HG02970 (cell line): ENCODE data around the gene C1orf232.

Experiments used
- ATAC-seq: cut with Tn5 transposase; IDR thresholded peaks from one replicate; pipeline ENCODE4 v1.9.1; 2021; ENCODE audit warnings: mild to moderate bottlenecking, moderate library complexity, moderate number of reproducible peaks; ENCODE audit not compliant: unreplicated experiment, low FRiP score

The C1orf232 gene

GRCh38 chr1:26125946-26126320, 42.8 kb downstream of the C1orf232 start:
- ATAC-seq = no peak

DNA sequence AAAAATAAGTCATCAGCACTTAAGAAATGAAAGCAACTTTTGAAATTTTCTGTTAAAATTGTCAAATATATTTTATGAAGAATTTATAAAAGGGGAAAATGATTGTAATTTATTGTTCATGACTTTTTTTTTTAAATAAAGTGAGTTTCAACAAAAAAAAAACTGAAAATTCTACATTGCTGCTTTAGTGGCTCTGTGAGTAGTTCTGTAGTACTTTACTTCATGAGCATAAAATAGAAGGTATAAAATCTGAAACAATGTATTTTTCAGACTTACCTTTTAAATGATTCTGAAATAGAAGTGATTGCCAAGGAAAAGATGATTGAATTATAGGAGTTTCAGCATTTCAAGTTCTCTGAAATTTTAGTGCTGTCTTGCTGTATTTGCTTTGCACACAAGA, 43.4 kb downstream of the C1orf232 start:
- ATAC-seq = no peak

- no peak for ATAC-seq
Observed at GRCh38 chr1:26124418-26125331, 44.1 kb downstream of the C1orf232 start.

- ATAC-seq = no peak
Observed at GRCh38 chr1:26122988-26123973, 45.5 kb downstream of the C1orf232 start.

DNA sequence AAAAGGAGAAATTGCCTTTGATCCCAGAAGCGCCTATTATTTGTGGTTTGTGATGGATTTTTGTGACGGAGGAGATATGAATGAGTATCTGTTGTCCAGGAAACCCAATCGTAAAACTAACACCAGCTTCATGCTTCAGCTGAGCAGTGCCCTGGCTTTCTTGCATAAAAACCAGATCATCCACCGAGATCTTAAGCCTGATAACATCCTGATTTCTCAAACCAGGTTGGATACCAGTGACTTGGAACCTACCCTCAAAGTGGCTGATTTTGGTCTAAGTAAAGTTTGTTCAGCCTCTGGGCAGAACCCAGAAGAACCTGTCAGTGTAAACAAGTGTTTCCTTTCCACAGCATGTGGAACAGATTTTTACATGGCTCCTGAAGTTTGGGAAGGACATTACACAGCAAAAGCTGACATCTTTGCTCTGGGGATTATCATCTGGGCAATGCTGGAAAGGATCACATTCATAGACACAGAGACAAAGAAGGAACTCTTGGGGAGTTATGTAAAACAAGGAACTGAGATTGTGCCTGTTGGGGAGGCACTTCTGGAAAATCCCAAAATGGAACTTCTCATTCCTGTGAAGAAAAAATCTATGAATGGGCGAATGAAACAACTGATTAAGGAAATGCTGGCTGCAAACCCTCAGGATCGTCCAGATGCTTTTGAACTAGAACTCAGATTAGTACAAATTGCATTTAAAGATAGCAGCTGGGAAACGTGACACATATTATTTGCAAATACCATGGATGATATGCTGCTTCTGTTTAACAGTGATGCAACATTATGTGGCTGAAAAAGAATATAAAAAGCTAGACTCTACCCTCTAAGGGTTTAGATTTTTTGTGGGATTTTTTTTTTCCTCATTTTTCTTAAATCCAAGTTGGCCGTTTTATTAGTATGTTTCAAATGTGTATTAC, 46.6 kb downstream of the C1orf232 start:
- no peak for ATAC-seq

GRCh38 chr1:26119892-26120608, 48.7 kb downstream of the C1orf232 start:
- ATAC-seq = no peak

- ATAC-seq = no peak
Observed at GRCh38 chr1:26114165-26114927, 54.4 kb downstream of the C1orf232 start.
